Transverse colon (tissue), 4 donors: Measurements from ENCODE around the gene LRP3. TPM values are rescaled to one million over a fixed set of nuclear protein-coding genes. Genes with fewer than 3 reads are reported as not detected.

Source experiments
- DNase-seq: peaks from one replicate; pipeline ENCODE4 v3.0.0-alpha.2; 2019
- H3K27ac ChIP-seq, 4 donors: fragments of 200-600 bp; sonication (generic); 2 replicates each; pipeline ENCODE4 v1.5.1; 2016 to 2018; ENCODE audit warnings: inconsistent platforms in 4 of 4
- H3K27me3 ChIP-seq: fragments of 200-600 bp; sonication (generic); 2 replicates; pipeline ENCODE4 v1.5.1; 2017; ENCODE audit warnings: inconsistent platforms
- H3K36me3 ChIP-seq, 4 donors: fragments of 200-600 bp; sonication (generic); 2 replicates each; pipeline ENCODE4 v1.5.1; 2017 to 2019; ENCODE audit warnings: inconsistent platforms in 4 of 4
- H3K4me1 ChIP-seq, 4 donors: fragments of 200-600 bp; sonication (generic); 2 replicates each; pipeline ENCODE4 v1.5.1; 2017 to 2020; ENCODE audit warnings: inconsistent platforms in 4 of 4
- H3K4me3 ChIP-seq, 4 donors: fragments of 200-600 bp; sonication (generic); 1 replicate in 1 of 4; 2 replicates in 3 of 4; pipeline versions ENCODE4 v1.5.1 to v1.6.1; 2017 to 2019; ENCODE audit warnings: inconsistent platforms in 4 of 4
- H3K9me3 ChIP-seq, 2 donors: fragments of 200-600 bp; sonication (generic); 2 replicates each; pipeline ENCODE4 v1.5.1; 2017 to 2019; ENCODE audit warnings: inconsistent platforms in 2 of 2
- EP300 ChIP-seq: sonication (generic); formaldehyde crosslinking; IDR thresholded peaks from one replicate; pipeline ENCODE4 v1.6.1; 2017; ENCODE audit warnings: antibody characterized with exemption, low read depth
- POLR2A ChIP-seq: fragments of 450-650 bp; IDR thresholded peaks from one replicate; pipeline ENCODE4 v1.6.1; 2016; ENCODE audit warnings: antibody characterized with exemption, mild to moderate bottlenecking, moderate library complexity
- POLR2AphosphoS5 ChIP-seq, 3 donors: sonication (generic); formaldehyde crosslinking; IDR thresholded peaks; one replicate each; pipeline ENCODE4 v1.6.1; 2016; ENCODE audit warnings: antibody characterized with exemption in 3 of 3
- WGBS, 2 donors: methylation state at CpG; one replicate each; pipeline ENCODE4 v1.1.5; 2018; ENCODE audit warnings: low coverage in 1 of 2; 5-methylcytosine and 5-hydroxymethylcytosine counted together
- in situ Hi-C, 4 donors: fragments of 200-750 bp; cut with MboI; loops; one replicate each; pipeline versions ENCODE4 v1.15.0 to v1.15.1; 2017; ENCODE audit warnings: low sequenced_read_pairs in 3 of 4, low pct_ligation_motif_present in 1 of 4, low pct_unique_long_range_greater_than_20kb in 1 of 4
- intact Hi-C: fragments of 100-400 bp; cut with DNase I; formaldehyde crosslinking; loops from one replicate; pipeline ENCODE4 v1.15.1; 2023; ENCODE audit warnings: low total_unique reads
- total RNA-seq, 4 donors: library from RNA; depleted of rRNA; stranded (reverse); fragments of >200 nt; gene quantifications; one replicate each; pipeline ENCODE4 v1.1.0, GENCODE V29; 2016
- TF ChIP-seq, protein P1 (sequence below), 5 experiments: fragments of 200-600 bp in 3 of 5; fragments of 450-650 bp in 2 of 5; sonication (generic) in 3 of 5; IDR thresholded peaks; 1 replicate in 2 of 5; 2 replicates in 3 of 5; pipeline ENCODE4 v1.5.1; 2016 to 2017; ENCODE audit warnings: antibody characterized with exemption in 5 of 5, inconsistent platforms in 3 of 5, mild to moderate bottlenecking in 2 of 5, moderate library complexity in 1 of 5

The LRP3 gene
- total RNA-seq, 4 donors from 2014 or later = 12.5 to 23.6 (median 17.1) TPM

DNA sequence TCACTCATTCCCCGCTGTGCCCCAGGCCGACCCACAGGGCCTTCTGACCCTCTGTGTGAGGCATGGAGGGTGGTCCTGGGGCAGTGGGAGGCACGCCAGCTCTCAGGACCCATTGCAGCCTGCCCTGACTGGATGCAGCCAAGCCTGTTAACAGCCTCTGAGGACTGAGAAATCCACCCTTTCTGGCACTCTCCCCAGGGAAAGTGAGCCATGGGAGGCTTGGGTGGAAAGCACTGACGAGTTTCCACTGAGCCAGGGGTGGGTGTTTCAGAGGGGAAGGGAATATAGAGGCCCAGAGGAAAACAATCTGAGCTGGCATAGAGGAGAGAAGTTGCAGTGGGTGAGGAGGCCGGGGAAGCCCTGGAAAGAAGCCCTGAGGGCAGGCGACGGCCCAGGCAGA lies 62.1 kb downstream of the LRP3 start:
- H3K27ac ChIP-seq = no peak overlapping the region
- H3K36me3 ChIP-seq = no peaks in the 10 kb centered on the region
- H3K27me3 ChIP-seq = peaks cover 3% of the 10 kb centered on the region
- WGBS, 2 donors = 70% methylated on average over 7 of the region's 7 CpGs; no CpG with 5 or more reads in 1 of the 2 donors
- in situ Hi-C loops (loop anchor here in 1 of 4 donors (25.0 kb wide), 1 partner anchor 506 kb away; no protein-coding TSS in a partner anchor), intact Hi-C loops (no loop called here)
- no peak for DNase-seq
- H3K9me3 ChIP-seq = peaks cover 0 to 5% of the 10 kb centered on the region in 2 donors
- no peak overlapping the region for H3K4me3 ChIP-seq
- TF ChIP-seq POLR2A (no peak), POLR2AphosphoS5 (IDR thresholded peaks at IDR 0.05) (no peak), EP300 (no peak)
- TF ChIP-seq, protein P1, sequence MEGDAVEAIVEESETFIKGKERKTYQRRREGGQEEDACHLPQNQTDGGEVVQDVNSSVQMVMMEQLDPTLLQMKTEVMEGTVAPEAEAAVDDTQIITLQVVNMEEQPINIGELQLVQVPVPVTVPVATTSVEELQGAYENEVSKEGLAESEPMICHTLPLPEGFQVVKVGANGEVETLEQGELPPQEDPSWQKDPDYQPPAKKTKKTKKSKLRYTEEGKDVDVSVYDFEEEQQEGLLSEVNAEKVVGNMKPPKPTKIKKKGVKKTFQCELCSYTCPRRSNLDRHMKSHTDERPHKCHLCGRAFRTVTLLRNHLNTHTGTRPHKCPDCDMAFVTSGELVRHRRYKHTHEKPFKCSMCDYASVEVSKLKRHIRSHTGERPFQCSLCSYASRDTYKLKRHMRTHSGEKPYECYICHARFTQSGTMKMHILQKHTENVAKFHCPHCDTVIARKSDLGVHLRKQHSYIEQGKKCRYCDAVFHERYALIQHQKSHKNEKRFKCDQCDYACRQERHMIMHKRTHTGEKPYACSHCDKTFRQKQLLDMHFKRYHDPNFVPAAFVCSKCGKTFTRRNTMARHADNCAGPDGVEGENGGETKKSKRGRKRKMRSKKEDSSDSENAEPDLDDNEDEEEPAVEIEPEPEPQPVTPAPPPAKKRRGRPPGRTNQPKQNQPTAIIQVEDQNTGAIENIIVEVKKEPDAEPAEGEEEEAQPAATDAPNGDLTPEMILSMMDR (IDR thresholded peaks at IDR 0.05) = no peak
- H3K4me1 ChIP-seq = no peaks in the 10 kb centered on the region

DNA sequence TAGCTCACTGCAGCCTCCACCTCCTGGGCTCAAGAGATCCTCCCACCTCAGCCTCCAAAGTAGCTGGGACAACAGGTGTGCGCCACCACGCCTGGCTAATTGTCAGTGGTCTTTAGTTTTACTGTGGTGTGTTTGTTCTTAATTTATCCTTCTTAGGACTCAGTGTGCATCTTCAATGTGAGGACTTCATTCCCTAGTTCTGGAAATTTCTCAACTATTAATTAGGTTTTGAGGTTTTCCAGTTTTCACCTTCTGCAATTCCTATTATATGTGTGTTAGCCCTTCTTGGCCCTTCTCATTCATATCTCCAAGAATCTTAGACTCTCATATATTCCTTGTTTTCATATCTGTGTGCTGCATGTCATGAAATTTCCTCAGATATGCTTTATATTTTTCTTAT lies 63.7 kb downstream of the LRP3 start:
- Histone ChIP-seq H3K4me3 (no peak overlapping the region), H3K27me3 (peaks cover 3% of the 10 kb centered on the region), H3K36me3 (no peaks in the 10 kb centered on the region), H3K9me3 (peaks cover 0 to 5% of the 10 kb centered on the region in 2 donors), H3K4me1 (no peaks in the 10 kb centered on the region), H3K27ac (no peak overlapping the region)
- TF ChIP-seq, protein P1 (IDR thresholded peaks at IDR 0.05) = no peak
- TF ChIP-seq POLR2A = no peak
- TF ChIP-seq EP300 = no peak
- TF ChIP-seq POLR2AphosphoS5 (IDR thresholded peaks at IDR 0.05) = no peak
- 97 to 100% methylated on average over 2 of the region's 2 CpGs for WGBS, 2 donors
- intact Hi-C loops = no loop called here
- no peak for DNase-seq
- in situ Hi-C loops = loop anchor here in 1 of 4 donors (25.0 kb wide), 1 partner anchor 504 kb away; no protein-coding TSS in a partner anchor

Other genes with a start within 250 kb of the LRP3 start
- gene CEP89, start 222.4 kb upstream of the LRP3 start, total RNA-seq = 10 to 100 TPM in 2 of 4 donors, 1 to 10 TPM in 2; 4.5 to 39.6 (median 9.4) TPM
- under 1 TPM in 2 of 4 donors, not detected in 2; 0.48 to 0.55 TPM for gene FAAP24, start 222.1 kb upstream of the LRP3 start, total RNA-seq
- 100 to 1,000 TPM in 1 of 4 donors, 10 to 100 TPM in 3; 49.0 to 276 (median 74.3) TPM for gene RHPN2, start 129.4 kb upstream of the LRP3 start, total RNA-seq
- 10 to 100 TPM in 3 of 4 donors, 1 to 10 TPM in 1; 9.1 to 16.8 (median 14.8) TPM for gene GPATCH1, start 113.1 kb upstream of the LRP3 start, total RNA-seq
- gene WDR88, start 62.2 kb upstream of the LRP3 start, total RNA-seq = not detected
- under 1 TPM in 1 of 4 donors, not detected in 3; 0.48 TPM for gene SLC7A10, start 31.5 kb downstream of the LRP3 start, total RNA-seq
- gene CEBPA, start 108.2 kb downstream of the LRP3 start, total RNA-seq = 10 to 100 TPM; 69.4 to 84.2 (median 77.3) TPM
- 10 to 100 TPM; 22.4 to 66.7 (median 46.9) TPM for gene CEBPG, start 179.4 kb downstream of the LRP3 start, total RNA-seq